Brain pericyte (primary cell): ENCODE results near the gene RNGTT.

Experiments used
- DNase-seq: peaks from one replicate; pipeline ENCODE4 v3.0.0-alpha.2; 2012; ENCODE audit warnings: low read depth, low spot score

RNGTT gene

GRCh38 chr6:88609983-88610382 is 353.4 kb downstream of the RNGTT start:
- no peak for DNase-seq

GRCh38 chr6:88605271-88605670 is 358.1 kb downstream of the RNGTT start:
- no peak for DNase-seq

- DNase-seq: no peak
Observed at GRCh38 chr6:88599571-88599970, 363.8 kb downstream of the RNGTT start.

GRCh38 chr6:88596801-88597200 is 366.6 kb downstream of the RNGTT start:
- no peak for DNase-seq

GRCh38 chr6:88588938-88589337 is 374.5 kb downstream of the RNGTT start:
- no peak for DNase-seq

GRCh38 chr6:88587150-88587520 is 376.3 kb downstream of the RNGTT start:
- DNase-seq: no peak

- DNase-seq: no peak
Observed at GRCh38 chr6:88586371-88587149, 376.9 kb downstream of the RNGTT start.

- DNase-seq: no peak
Observed at GRCh38 chr6:88585276-88585692, 378.1 kb downstream of the RNGTT start.

- no peak for DNase-seq
Observed at GRCh38 chr6:88584581-88585275, 378.7 kb downstream of the RNGTT start.

- no peak for DNase-seq
Observed at GRCh38 chr6:88577461-88577860, 386.0 kb downstream of the RNGTT start.

- no peak for DNase-seq
Observed at GRCh38 chr6:88575536-88575935, 387.9 kb downstream of the RNGTT start.

- DNase-seq: no peak
Observed at GRCh38 chr6:88574651-88575050, 388.8 kb downstream of the RNGTT start.

GRCh38 chr6:88574031-88574430 is 389.4 kb downstream of the RNGTT start:
- no peak for DNase-seq

GRCh38 chr6:88573561-88573960 is 389.9 kb downstream of the RNGTT start:
- no peak for DNase-seq

GRCh38 chr6:88572449-88573139 is 390.8 kb downstream of the RNGTT start:
- DNase-seq: no peak

- no peak for DNase-seq
Observed at GRCh38 chr6:88569959-88570358, 393.5 kb downstream of the RNGTT start.

- DNase-seq: no peak
Observed at GRCh38 chr6:88567696-88568095, 395.7 kb downstream of the RNGTT start.

GRCh38 chr6:88566746-88567534 is 396.5 kb downstream of the RNGTT start:
- DNase-seq: no peak

GRCh38 chr6:88565836-88566235 is 397.6 kb downstream of the RNGTT start:
- no peak for DNase-seq

GRCh38 chr6:88565409-88565811 is 398.0 kb downstream of the RNGTT start:
- DNase-seq: no peak

- no peak for DNase-seq
Observed at GRCh38 chr6:88563277-88563625, 400.2 kb downstream of the RNGTT start.
